ENCODE measurements around the gene DRAM2.

The DRAM2 gene

DNA sequence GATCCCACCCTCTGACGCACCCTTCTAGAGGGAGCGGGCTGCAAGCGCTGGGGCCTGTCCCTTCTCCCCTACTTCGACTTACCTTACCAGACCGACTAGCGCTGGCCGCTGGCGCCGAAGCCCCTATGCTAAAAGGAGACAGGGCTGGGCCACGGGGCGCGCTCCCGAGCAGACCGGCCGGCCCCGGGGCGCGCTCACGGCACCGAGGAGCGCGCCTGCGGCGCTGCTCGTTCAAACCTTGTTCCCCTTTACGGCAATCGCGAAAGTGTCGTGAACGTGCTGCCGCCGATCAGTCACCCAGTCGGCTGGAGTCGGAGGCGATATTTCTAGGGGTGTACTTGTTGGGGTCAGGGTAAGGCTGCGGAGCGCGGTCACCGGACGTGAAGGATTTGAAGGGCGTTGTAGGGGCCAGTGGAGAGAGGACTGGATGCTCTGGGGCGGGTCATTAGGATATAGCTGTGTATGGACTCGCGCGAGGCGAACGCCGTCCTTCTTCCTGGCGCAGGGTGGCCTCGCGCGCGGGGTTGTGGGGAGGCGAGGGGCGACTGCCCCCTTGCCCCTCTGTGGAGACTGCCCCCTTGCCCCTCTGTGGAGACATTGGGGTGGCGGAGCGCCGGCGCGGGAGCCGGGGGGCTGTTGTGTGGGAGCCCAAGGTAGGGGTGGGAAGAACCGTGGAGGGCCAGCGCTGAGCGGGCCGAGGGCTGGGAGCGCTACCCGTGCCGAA is at the start of gene DRAM2, which contains the start of gene CEPT1:
TSS of gene DRAM2 (minus strand) at position 138 of the 724 bp plus-strand sequence. CDS start 8,539 bp downstream, outside the sequence.
TSS of gene CEPT1 (plus strand) at position 268 of the 724 bp plus-strand sequence. CDS start 7,492 bp downstream, outside the sequence.
- peak; percentile 95 for DNase-seq

DNA sequence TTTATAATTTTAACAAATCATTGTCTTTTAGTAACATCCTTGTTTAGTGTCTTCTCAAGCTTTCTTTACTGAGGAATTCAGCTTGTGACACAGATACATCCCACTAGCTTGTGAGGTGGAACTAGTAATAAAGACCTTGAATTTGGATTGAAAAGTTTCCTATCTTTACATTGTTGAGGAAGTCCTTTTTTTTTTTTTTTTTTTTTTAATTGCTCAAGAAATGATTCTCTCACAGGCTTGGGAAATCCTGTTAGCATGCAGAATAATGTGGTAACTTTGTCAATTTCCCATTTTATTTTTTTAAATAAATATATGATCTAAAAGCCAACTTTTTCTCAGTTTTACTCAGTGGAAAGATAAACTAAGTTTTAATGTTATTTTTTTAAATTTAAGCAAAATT is 44.8 kb upstream of the DRAM2 start:
- DNase-seq: no peak

DNA sequence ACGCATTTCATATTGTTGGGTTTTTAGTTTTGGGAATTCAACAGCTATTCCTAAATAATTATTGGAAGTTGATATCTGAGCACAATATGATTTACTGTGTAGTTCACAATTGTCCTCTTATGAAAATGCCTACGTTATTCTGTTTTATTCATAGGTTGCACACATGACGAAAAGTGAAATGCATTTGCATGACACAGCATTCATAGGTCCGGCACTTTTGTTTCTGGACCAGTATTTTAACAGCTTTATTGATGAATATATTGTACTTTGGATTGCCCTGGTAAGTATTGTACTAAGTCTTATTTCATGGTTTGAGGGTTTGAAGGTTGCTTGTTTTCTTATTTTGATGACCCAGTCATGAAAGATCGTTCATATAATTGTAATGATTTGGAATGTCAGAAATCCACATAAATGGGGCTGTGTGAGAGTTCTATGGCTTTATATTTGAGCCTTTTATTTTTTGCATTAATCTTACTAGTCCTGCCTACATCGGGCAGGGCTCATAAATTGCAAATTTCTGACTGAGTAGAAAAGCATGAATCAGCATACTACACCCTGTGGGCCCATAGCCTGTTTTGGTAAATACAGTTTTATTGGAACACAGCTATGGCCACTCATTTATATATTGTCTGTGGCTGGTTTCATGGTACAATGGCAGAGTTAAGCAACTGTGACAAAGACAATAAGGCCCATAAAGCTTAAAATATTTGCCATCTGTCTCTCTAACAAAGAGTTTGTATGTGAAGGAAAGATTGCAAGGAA is 43.6 kb upstream of the DRAM2 start:
- no peak for DNase-seq

DNA sequence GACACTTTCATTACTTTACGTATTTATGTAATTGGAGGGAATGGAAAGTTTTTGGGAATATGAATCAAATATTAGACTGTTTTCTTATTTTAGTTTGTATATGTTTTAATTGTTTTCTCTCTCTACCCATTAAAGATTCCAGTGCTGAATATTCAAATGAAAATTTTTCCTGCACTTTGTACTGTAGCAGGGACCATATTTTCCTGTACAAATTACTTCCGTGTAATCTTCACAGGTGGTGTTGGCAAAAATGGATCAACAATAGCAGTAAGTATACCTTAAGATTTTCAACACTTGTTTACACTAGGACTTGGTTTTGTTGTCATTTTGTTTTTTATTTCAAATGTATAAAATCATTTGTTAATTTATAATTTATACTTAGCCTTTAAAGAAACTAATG is 42.2 kb upstream of the DRAM2 start:
- DNase-seq: no peak

DNA sequence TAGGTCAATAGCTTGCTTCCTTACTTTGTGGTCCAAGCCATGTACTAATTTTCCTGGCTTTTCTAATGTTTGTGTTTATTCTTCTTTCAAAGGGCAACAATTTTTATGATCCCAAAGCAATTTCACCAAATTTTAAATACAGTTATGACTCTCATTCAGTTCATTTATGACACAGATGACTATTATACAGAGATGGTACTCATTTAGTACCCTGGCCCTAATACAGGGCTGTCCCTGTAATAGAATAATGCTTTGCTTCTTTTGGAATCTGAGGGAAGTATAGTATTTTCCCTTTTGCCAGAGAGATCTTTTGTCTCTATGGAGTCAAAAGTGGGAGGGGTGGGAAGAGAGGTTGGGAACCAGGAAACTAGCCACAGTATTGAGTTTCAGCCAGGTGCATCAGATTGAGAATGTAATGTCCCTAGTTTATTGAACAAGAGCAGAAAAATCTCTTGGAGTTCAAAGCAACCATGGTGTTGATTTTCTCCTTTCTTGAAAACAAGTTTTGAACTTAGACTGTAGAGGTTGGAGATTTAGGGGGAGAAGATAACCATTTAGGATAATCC is 40.2 kb upstream of the DRAM2 start:
- DNase-seq: no peak

DNA sequence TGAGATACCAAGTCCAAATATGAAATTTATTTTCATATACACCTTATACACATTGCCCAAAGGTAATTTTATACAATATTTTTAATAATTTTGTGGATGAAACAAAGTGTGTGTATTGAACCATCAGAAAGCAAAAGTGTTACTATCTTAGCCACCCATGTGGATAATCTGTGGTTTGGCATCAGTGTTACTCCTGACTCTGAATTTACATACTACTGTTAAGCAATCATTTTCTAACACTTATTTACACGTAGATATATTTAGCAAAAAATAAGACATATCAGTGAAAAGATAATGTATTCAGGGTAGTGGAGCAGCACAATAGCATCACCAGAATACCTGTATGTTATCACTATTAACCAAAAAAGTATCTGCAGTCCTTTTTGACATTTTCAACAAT is 36.8 kb upstream of the DRAM2 start:
- DNase-seq: no peak

DNA sequence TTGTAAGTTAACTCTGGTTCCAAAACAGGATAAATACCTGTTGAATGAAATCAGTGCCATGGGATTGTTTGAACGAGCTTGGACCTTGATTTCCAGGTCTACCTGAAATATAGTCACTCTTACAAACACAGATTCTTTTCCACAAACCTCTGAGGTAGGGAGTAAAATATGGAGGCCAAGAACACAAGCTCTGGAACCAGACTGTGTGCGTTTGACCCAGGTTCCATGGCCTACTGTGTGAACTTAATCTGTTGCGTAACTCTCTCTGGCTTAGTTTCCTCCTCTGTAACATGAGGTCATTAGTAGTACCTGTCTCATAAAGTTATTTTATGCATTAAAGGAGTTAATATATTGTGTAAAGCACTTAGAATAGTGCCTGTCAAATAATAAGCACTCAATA is 35.5 kb upstream of the DRAM2 start:
- no peak for DNase-seq

DNA sequence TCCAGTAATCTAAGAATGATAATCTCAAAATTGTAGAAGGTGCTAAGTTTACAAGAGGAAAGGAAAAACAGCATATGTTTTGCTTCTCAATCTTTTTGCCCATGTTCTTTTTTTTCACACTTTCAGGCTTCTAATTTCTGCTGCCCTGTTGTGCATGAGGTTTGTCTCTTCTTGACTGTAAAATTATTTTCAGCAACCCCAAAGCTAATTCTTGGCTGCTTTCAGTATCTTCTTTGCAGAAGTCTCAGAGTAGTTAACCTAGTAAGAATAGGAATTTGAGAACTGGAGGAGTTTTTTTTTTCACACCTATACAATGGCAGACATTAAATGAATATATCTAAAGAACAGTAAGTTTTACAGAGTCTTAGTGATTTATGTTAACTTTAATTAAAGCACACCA is 34.2 kb upstream of the DRAM2 start:
- no peak for DNase-seq

DNA sequence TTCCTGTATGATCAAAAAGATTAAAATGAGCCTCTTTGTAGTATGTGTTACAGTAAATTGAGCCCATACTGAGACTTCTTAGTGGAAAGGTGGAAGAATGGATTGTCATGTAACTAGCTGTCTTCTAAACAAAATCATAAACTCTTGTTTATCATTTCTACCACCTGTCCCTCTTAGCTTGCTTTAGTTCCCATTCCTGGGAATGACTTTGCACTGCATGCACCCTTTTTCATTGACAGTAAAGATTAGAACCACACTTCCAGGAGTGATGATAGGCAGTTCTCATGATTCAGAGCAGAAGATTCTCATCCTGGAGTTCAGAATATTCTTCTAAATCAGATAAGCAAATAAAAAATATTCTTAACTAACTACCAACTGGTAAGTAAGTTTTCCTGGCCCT is 32.6 kb upstream of the DRAM2 start:
- no peak for DNase-seq

DNA sequence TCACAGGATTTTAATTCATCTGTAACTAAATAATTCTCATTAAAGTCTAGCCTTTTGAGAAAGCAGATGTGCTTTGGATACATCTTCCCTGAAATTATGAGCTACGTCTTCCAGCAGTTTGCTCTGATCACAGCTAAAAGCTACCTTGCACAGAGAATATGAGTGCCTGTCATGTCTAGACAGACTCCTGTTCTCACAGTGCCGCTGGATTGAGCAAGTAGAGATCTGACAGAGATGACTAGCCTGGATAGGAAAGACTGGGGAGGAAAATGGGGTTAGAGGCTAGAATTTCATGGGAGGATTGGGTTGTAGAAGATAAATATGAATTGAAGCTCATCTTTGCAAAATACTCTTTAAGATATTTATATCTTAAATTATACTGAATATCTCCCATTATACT is 24.3 kb upstream of the DRAM2 start:
- no peak for DNase-seq

DNA sequence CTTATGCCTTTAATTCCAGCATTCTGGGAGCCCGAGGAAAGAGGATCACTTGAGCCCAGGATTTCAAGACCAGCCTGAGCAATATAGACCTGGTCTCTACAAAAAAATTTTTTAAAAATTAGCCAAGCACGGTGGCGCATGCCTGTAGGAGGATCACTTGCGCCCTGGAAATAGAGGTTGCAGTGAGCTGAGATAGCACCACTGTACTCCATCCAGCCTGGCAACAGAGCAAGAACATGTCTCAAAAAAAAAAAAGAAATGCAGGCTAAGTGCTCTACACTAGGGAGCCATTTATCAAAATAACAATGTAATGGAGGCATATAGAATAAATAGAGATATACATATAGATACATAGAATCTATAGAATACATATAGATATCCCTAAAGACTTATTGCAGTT is 23.5 kb upstream of the DRAM2 start:
- DNase-seq: no peak

DNA sequence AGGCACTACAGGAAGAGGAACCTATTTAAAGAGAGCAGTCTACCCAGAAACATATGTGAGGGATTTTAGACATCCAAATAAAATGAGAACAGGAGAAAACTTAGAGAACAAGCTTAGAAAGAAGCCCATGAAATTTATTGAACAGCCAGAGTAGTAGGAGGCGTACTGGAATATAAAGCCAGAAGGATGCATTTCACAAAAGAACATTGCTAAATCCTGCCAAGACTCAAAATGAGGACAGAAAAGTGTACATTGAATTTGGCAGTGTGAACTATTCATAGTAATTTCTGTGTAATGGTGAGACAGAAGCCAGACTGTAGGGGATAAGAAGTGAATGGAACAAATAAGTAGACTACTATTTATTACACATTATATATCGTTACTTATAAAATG is 22.6 kb upstream of the DRAM2 start:
- no peak for DNase-seq

DNA sequence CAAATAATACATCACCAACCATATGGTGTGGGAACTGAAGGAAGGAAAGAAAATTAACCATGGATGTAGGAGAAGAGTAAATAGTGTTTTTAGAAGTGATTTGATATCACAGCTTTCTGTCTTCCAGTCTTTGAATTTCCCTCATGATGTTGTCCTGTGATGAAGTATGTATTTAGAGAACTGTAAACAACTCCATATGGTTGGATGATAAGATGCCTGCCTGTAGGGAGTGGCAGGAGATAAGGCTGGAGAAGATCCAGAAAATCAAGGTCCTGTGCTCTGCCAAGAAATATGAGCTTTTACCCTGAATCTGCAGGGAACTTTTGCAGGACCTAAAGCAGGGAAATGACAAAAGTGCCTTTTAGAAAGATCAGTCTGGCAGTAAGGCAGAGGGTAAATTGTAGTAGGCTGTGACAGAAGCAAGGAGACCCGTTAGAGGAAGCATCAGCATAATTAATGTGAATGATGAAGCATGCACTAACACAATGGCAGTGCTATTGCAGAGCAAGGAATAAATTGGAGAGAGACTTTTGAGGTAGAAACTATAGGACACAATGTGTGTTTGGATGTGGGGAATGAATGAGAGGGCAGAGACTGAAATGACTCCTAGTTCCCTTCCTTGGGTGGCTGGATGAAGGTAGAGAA is 22.1 kb upstream of the DRAM2 start:
- DNase-seq: no peak

DNA sequence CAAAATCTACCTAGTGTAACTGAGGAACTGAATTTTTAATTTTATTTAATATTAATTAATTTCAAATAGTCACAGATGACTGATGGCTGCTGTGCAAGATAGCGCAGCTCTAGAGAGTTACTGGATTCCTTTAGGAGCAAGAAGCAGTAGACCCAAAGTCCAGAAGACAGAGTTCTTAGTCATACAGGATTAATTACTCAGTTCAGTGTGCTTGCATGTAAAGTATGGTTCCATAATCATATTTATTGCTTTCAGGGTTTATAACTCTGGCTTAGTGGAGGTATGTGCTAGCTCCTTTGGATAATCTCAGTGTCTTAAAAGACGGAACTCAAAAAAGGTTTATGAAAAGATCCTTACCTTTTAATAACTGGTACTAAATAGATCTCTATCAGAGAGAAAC is 17.5 kb upstream of the DRAM2 start:
- no peak for DNase-seq

DNA sequence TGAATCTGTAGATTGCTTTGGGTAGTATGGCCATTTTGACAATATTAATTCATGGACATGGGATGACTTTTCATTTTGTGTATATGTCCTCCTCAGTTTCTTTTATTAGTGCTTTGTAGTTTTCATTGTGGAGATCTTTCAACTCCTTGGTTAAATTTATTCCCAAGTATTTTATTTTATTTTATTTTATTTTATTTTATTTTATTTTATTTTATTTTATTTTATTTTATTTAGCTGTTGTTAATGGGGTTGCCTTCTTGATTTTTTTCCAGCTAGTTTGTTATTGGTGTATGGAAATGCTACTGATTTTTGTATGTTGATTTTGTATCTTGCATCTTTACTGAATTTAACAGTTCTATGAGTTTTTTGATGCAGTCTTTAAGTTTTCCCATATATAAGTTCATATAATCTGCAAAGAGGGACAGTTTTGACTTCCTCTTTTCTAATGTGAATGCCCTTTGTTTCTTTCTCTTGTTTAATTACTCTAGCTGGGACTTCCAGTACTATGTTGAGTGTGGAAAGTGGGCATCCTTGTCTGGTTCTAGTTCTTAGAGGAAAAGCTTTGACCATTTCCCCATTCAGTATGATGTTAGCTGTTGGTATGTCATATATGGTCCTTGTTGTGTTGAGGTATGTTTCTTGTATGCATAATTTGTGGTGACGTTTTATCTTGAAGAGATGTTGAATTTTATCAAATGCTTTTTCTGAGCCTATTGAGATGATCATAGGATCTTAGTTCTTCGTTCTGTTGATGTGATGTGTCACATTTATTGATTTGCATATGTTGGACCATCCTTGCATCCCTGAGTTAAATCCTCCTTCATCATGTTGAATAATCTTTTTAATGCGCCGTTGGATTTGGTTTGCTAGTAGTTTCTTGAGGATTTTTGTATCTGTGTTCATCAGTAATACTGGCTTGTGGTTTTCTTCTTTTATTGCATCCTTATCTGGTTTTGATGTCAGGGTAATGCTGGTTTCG is 14.4 kb upstream of the DRAM2 start:
- no peak for DNase-seq

DNA sequence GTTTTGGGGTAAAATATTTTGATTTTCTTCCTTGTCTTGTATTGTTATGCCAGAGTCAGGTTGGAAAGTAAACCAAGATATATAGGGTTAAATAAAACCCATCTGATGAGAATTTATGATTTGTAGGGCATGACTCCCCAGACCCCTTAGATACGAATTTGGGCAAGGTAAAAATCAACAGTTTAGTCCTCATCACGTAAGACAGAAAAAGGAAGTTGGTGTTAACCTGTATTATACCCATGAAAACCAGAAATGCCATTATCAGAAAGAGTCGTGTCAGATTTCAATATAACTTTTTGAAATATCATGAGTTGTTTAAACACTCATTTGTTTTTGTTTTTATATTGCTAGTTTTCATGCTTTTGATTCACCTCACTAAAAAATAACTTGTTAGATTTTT is 11.9 kb upstream of the DRAM2 start:
- no peak for DNase-seq

DNA sequence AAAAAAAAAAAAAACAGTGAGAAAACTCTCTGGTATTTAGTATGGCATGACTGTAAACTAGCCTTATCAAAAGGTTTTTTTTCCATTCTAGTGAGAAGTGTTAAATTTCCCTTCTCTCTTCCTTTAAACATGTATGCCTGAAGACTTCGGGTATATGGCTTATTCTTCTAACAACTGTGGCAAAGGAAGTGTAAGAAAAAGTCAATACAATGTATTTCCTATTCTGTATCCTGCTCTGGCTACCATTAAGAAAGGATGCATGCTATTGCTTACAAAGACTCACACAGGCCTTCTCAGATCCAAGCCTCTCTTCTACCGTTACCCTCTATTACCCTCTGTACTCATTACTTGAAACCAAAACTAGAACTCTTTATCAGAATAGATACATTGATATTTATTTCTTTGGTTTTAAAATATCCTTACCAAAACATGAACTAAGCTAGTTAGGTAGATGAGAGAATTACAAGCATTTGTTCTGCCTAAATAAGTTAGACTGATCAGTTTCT is 8.5 kb upstream of the DRAM2 start:
- DNase-seq: no peak

DNA sequence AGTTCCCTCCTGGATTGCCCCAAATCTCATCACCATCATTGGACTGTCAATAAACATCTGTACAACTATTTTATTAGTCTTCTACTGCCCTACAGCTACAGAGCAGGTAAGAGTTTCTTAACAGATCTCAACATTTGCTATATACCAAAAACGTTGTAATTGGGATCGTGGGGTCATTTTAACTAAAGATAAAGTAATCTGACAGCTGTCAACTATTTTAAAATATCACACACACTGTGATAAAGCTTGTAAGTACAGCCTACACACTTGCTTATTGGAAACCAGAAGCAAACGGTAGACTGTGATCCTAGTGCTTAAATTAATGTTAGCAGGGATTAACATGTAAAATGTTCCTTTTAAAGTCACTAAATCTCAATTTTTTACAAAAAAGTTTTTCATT is 8.1 kb upstream of the DRAM2 start:
- no peak for DNase-seq

DNA sequence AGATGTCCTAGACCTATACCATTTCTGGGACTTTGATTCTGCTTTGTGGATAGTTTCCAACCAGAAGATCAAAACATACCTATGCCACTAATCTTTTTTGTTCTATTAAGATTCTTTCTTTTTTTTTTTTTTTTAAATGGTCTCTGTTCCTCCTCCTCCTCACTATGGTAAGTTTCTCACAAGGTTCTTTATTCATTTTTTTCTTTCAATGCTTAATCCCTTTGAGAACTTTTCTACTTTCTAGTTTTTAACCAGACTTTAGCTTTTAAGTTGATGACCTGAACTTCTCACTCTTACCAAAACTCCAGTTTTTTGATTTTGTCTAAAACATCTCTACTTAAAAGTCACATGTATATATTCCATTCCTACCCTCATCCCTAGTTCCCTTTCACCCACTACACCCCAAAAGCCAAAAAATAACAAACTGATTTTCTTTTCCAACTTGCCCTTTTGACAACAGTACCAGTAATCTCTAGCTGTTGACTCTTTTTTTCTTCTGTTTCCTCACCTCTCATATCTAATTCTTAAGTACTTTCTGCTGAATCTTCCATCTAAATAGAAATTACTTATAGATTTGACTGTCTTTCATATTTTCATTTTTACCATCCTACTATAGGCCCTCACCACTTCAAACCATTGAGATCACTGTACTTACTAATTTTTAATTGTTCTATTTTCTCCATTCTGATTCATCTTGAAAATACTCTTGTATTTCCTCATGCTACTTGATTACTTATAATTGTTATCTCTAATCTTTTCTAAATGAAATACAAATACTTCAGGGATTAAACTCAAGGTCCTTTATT is 6.3 kb upstream of the DRAM2 start:
- DNase-seq: no peak

DNA sequence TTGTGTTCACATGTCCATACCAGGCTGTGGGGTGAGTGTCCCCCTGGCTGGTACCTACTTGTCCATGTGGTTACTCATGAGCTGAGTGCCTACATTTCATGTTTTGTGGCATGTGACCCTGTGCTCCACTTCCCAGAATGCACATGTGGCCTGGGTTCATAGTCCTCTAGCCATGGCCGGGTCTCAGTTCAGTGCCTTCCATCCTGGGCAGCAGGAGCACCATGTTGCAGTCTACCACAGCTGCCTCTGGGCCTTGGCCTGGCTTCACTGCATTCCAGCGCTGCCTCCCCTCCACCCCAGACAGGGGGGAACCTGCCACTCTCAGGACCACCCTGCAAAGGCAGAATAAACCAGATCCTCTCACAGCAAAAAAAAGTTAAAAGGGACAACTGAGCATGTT is 5.6 kb upstream of the DRAM2 start:
- DNase-seq: no peak

DNA sequence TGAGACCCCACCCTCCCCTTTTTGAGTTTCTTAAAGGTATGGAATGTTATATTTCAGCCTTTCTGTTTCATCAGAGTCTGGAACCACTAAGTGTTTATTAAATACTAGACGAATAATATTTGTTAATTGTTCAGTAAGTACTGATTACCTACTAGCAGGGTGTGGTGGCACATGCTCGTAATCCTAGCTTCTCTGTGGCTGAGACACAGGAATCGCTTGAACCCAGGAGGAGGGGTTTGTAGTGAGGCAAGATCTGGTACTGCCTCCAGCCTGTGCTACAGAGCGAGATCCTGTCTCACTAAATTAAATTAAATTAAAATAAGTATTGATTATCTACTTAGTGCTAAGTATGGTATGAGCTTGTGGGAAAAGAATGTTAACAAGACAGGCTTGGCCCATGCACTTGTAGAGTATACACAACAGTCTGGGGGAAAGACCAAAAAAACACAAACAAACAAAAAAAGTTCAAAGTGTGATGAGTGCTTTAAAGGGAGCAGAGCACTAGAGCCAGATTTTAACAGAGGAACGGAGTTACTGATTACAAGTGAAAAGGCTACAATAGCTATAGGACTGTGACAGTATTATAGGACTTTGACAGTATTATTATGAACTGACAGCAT is 2.6 kb upstream of the DRAM2 start:
- no peak for DNase-seq
